IMR-90 (cell line): ENCODE measurements around the gene ASS1. TPM values are rescaled to one million over a fixed set of nuclear protein-coding genes. Genes with fewer than 3 reads are reported as not detected.

ENCODE experiments used
- ATAC-seq: fragments of 200-7000 bp; cut with Tn5 transposase; 2 replicates; pipeline ENCODE4 v1.9.1; 2020; ENCODE audit warnings: low read depth, mild to moderate bottlenecking, moderate library complexity
- BruUV-seq: library from RNA; stranded (reverse); fragments of 400-500 nt; replicated peaks from 2 replicates; lab custom pipeline; 2021; lab: Mats Ljungman, UMichigan
- CTCF ChIA-PET: fragments of 300-600 bp; formaldehyde crosslinking; extraction: SDS; loops from one replicate; lab custom pipeline; 2021; ENCODE audit warnings: antibody characterized with exemption; lab: Yijun Ruan, JAX
- POLR2A ChIA-PET: fragments of 300-600 bp; sonication (Branson Sonifier 250); formaldehyde crosslinking; loops from one replicate; lab custom pipeline; 2022; ENCODE audit warnings: antibody characterized with exemption; ENCODE audit not compliant: unreplicated experiment; lab: Charles Lee
- DNase-seq: peaks from one replicate; pipeline ENCODE4 v3.0.0; 2013
- H2AFZ ChIP-seq: replicated peaks from 2 replicates; pipeline ENCODE3; 2013; ENCODE audit warnings: low read length, mild to moderate bottlenecking; ENCODE audit not compliant: poor library complexity
- H2AK5ac ChIP-seq: 2 replicates; pipeline ENCODE4 v1.6.1; 2013; ENCODE audit warnings: low read depth, low read length, inconsistent platforms
- H2AK9ac ChIP-seq: replicated peaks from 2 replicates; pipeline ENCODE3; 2013; ENCODE audit warnings: mild to moderate bottlenecking, low read depth, low read length, moderate library complexity; ENCODE audit not compliant: poor library complexity
- H2BK120ac ChIP-seq: 2 replicates; pipeline ENCODE4 v1.6.1; 2013; ENCODE audit warnings: low read depth, low read length, inconsistent platforms
- H2BK15ac ChIP-seq: 3 replicates; pipeline ENCODE4 v1.6.1; 2013; ENCODE audit warnings: low read depth, low read length, inconsistent platforms
- H2BK20ac ChIP-seq: 2 replicates; pipeline ENCODE4 v1.6.1; 2013; ENCODE audit warnings: low read depth, mild to moderate bottlenecking, inconsistent platforms, low read length, moderate library complexity
- H2BK5ac ChIP-seq: 2 replicates; pipeline ENCODE4 v1.6.1; 2013; ENCODE audit warnings: mild to moderate bottlenecking, low read depth, low read length, inconsistent platforms; ENCODE audit not compliant: poor library complexity, severe bottlenecking
- H3K14ac ChIP-seq: replicated peaks from 2 replicates; pipeline ENCODE4 v1.6.1; 2013; ENCODE audit warnings: low read depth, low read length, inconsistent platforms
- H3K18ac ChIP-seq: 2 replicates; pipeline ENCODE4 v1.6.1; 2013; ENCODE audit warnings: low read depth, low read length, control low read depth
- H3K23ac ChIP-seq: 2 replicates; pipeline ENCODE4 v1.6.1; 2013; ENCODE audit warnings: low read depth, low read length, inconsistent platforms
- H3K27ac ChIP-seq: 2 replicates; pipeline ENCODE4 v1.5.1; 2013; ENCODE audit warnings: mild to moderate bottlenecking, control low read depth, low read length; ENCODE audit not compliant: insufficient read depth
- H3K27me3 ChIP-seq: 2 replicates; pipeline ENCODE4 v1.6.1; 2013; ENCODE audit warnings: low read length; ENCODE audit not compliant: control insufficient read depth, insufficient read depth
- H3K36me3 ChIP-seq: 2 replicates; pipeline ENCODE4 v1.6.1; 2013; ENCODE audit warnings: low read length, mixed read lengths; ENCODE audit not compliant: control insufficient read depth, insufficient read depth
- H3K4ac ChIP-seq: 2 replicates; pipeline ENCODE4 v1.6.1; 2013; ENCODE audit warnings: low read depth, low read length, inconsistent platforms
- H3K4me1 ChIP-seq: 2 replicates; pipeline ENCODE4 v1.6.1; 2013; ENCODE audit warnings: low read length, mixed read lengths; ENCODE audit not compliant: control insufficient read depth, insufficient read depth
- H3K4me2 ChIP-seq: 2 replicates; pipeline ENCODE4 v1.6.1; 2013; ENCODE audit warnings: low read depth, mild to moderate bottlenecking, control low read depth, low read length, moderate library complexity
- H3K4me3 ChIP-seq: 2 replicates; pipeline ENCODE4 v1.5.1; 2013; ENCODE audit warnings: low read depth, mild to moderate bottlenecking, control low read depth, low read length, moderate library complexity; ENCODE audit not compliant: insufficient read depth
- H3K56ac ChIP-seq: 2 replicates; pipeline ENCODE4 v1.6.1; 2013; ENCODE audit warnings: low read length, inconsistent platforms; ENCODE audit not compliant: insufficient read depth; ENCODE audit errors: extremely low read depth
- H3K79me1 ChIP-seq, 2 experiments: 2 replicates each; pipeline ENCODE4 v1.6.1; 2013; ENCODE audit warnings: low read length in 2 of 2, inconsistent platforms in 1 of 2, low read depth in 1 of 2
- H3K9ac ChIP-seq: 2 replicates; pipeline ENCODE4 v1.6.1; 2013; ENCODE audit warnings: low read depth, low read length, control low read depth
- H3K9me1 ChIP-seq: 2 replicates; pipeline ENCODE4 v1.6.1; 2013; ENCODE audit warnings: low read length, inconsistent platforms; ENCODE audit not compliant: insufficient read depth
- H3K9me3 ChIP-seq: 2 replicates; pipeline ENCODE4 v1.6.1; 2013; ENCODE audit warnings: low read length; ENCODE audit not compliant: control insufficient read depth, insufficient read depth
- H4K20me1 ChIP-seq: 2 replicates; pipeline ENCODE4 v1.6.1; 2013; ENCODE audit warnings: low read length, inconsistent platforms; ENCODE audit not compliant: insufficient read depth
- H4K5ac ChIP-seq: 2 replicates; pipeline ENCODE4 v1.6.1; 2013; ENCODE audit warnings: mild to moderate bottlenecking, low read depth, low read length, control low read depth
- H4K8ac ChIP-seq, 2 experiments: 2 replicates each; pipeline ENCODE4 v1.6.1; 2013; ENCODE audit warnings: low read depth in 2 of 2, low read length in 2 of 2, control low read depth in 1 of 2, inconsistent platforms in 1 of 2
- H4K91ac ChIP-seq: 2 replicates; pipeline ENCODE4 v1.6.1; 2013; ENCODE audit warnings: low read depth, low read length, inconsistent platforms; ENCODE audit not compliant: insufficient read depth
- CEBPB ChIP-seq: IDR thresholded peaks from 2 replicates; pipeline ENCODE4 v1.6.1; 2012; ENCODE audit warnings: low read depth, low read length, improper control_type of control experiment
- NFE2L2 ChIP-seq: fragments of 150-350 bp; IDR thresholded peaks from 2 replicates; pipeline ENCODE4 v1.6.1; 2016; ENCODE audit warnings: low read depth, mild to moderate bottlenecking, low read length
- USF2 ChIP-seq: fragments of 150-350 bp; IDR thresholded peaks from 2 replicates; pipeline ENCODE4 v1.6.1; 2017; ENCODE audit warnings: mild to moderate bottlenecking, antibody characterized with exemption, low read length, low read depth
- WGBS, 2 experiments: methylation state at CpG; one replicate each; pipeline versions ENCODE4 v1.1.5 to v1.1.7; 2013; ENCODE audit warnings: missing lambda C conversion rate in 2 of 2; ENCODE audit not compliant: insufficient read length in 1 of 2; ENCODE audit errors: extremely low coverage in 2 of 2; 5-methylcytosine and 5-hydroxymethylcytosine counted together
- dilution Hi-C: fragments of 300-500 bp; cut with HindIII; formaldehyde crosslinking; loops from one replicate; pipeline ENCODE4 v1.14.3; 2018; ENCODE audit warnings: low sequenced_read_pairs; ENCODE audit not compliant: unreplicated experiment
- in situ Hi-C: fragments of 300-500 bp; cut with MboI; formaldehyde crosslinking; loops from 3 replicates; pipeline ENCODE4 v1.14.3; 2019; ENCODE audit warnings: low sequenced_read_pairs, inconsistent platforms, mixed read lengths
- intact Hi-C: fragments of 100-400 bp; cut with micrococcal nuclease; formaldehyde crosslinking; loops from 2 replicates; pipeline ENCODE4 v1.10.0; 2022
- polyA plus RNA-seq, 3 experiments: library from polyadenylated mRNA; depleted of rRNA; stranded (reverse); fragments of >200 nt; gene quantifications; 2 replicates each; pipeline ENCODE4 v1.2.3, GENCODE V29; 2012; ENCODE audit warnings: low replicate concordance in 1 of 3
- total RNA-seq: library from RNA; depleted of rRNA; stranded (reverse); fragments of >200 nt; gene quantifications from 2 replicates; pipeline ENCODE4 v1.2.3, GENCODE V29; 2012

The ASS1 gene
- total and polyA plus RNA-seq, 2 of the 4 experiments (the other 2 are of a cell fraction) = 39.6 to 41.9 TPM

- Histone ChIP-seq H3K4me3 (peak overlapping the region; percentile 43), H2BK15ac (no peak overlapping the region), H3K23ac (no peak overlapping the region), H3K14ac (no peak overlapping the region), H3K9me3 (peaks cover 3% of the 10 kb centered on the region), H3K56ac (no peak overlapping the region), H4K20me1 (no peaks in the 10 kb centered on the region), H2AK5ac (no peak overlapping the region), H3K4ac (peak overlapping the region; percentile 50), H3K18ac (peak overlapping the region; percentile 55; the same call in 1 of the 2 replicates), H4K91ac (peak overlapping the region; percentile 1; the same call in 1 of the 2 replicates), H3K9me1 (peaks cover 15% of the 10 kb centered on the region), H3K4me2 (peak overlapping the region; percentile 58), H3K79me1 (no peaks in the 10 kb centered on the region), H3K4me1 (peaks cover 32% of the 10 kb centered on the region), H2AK9ac (peak overlapping the region; percentile 2), H2BK20ac (no peak overlapping the region), H2AFZ (peak overlapping the region; percentile 84), H2BK120ac (no peak overlapping the region; the same call in 1 of the 2 replicates), H4K5ac (peak overlapping the region; percentile 83), H3K27me3 (peaks cover 6% of the 10 kb centered on the region; the same call in 1 of the 2 replicates), H4K8ac (peak overlapping the region in 1 of 2 experiments; percentile 32; a peak in 1 of 4 replicates), H2BK5ac (no peak overlapping the region), H3K9ac (peak overlapping the region; percentile 41; the same call in 1 of the 2 replicates), H3K36me3 (no peaks in the 10 kb centered on the region), H3K27ac (peak overlapping the region; percentile 81; the same call in 1 of the 2 replicates)
- POLR2A ChIA-PET = no interaction called here
- DNase-seq (no peak), ATAC-seq (peak; percentile 5)
- in situ Hi-C loops (no loop called here), intact Hi-C loops (no loop called here), dilution Hi-C loops (no loop called here)
- CTCF ChIA-PET = no interaction called here
- BruUV-seq = no TSS peak
- WGBS, 2 experiments = 13% methylated on average over 3 of the region's 30 CpGs; no CpG with 5 or more reads in 1 of the 2 experiments
- TF ChIP-seq CEBPB (0 out of 2 replicates have a peak, but pooled peaks have one; percentile 8), USF2 (no peak), NFE2L2 (no peak)
Measured at GRCh38 chr9:130445268-130445983, 665 bp downstream of the ASS1 start.
